Measurements from ENCODE around the gene LIPT1.

LIPT1 gene

GRCh38 chr2:99159594-99159993, 4.8 kb downstream of the LIPT1 start:
- CTCF ChIA-PET, result no interaction called here
- no peaks in the 10 kb centered on the region for H3K4me1 ChIP-seq (ENCODE audit: control insufficient read depth, insufficient read depth, low read length)
- no peak overlapping the region for H3K4me3 ChIP-seq (ENCODE audit: low read depth, low read length)
- H3K9me3 ChIP-seq (ENCODE audit: control insufficient read depth, insufficient read depth, low read depth, low read length), result no peaks in the 10 kb centered on the region
- no peak overlapping the region for H3K27ac ChIP-seq (ENCODE audit: extremely low read depth, low read depth, low read length)
- H3K36me3 ChIP-seq (ENCODE audit: control insufficient read depth in 2 of 2, insufficient read depth in 1 of 2, low read length in 2 of 2), result peaks cover 0 to 27% of the 10 kb centered on the region in 2 experiments; a peak in 1 of 3 replicates
- TF ChIP-seq SALL2 (tag by site-specific recombination; IDR thresholded peaks at IDR 0.05; ENCODE audit: borderline replicate concordance) (no peak), ZBTB10 (tag by site-specific recombination; IDR thresholded peaks at IDR 0.05) (no peak), KLF16 (tag by site-specific recombination; IDR thresholded peaks at IDR 0.05) (no peak), ZNF157 (tag by site-specific recombination; IDR thresholded peaks at IDR 0.05) (no peak), ZNF843 (tag by site-specific recombination; IDR thresholded peaks at IDR 0.05) (no peak), REST (tag by site-specific recombination; IDR thresholded peaks at IDR 0.05) (no peak), ZNF133 (tag by site-specific recombination; IDR thresholded peaks at IDR 0.05) (no peak), ZNF223 (tag by site-specific recombination; IDR thresholded peaks at IDR 0.05) (no peak)
- POLR2A ChIA-PET, result no interaction called here

GRCh38 chr2:99166218-99166617, 11.5 kb downstream of the LIPT1 start:
- H3K36me3 ChIP-seq (ENCODE audit: control insufficient read depth in 2 of 2, insufficient read depth in 1 of 2, low read length in 2 of 2), result peaks cover 44 to 53% of the 10 kb centered on the region in 2 experiments
- H3K9me3 ChIP-seq (ENCODE audit: control insufficient read depth, insufficient read depth, low read depth, low read length), result no peaks in the 10 kb centered on the region
- TF ChIP-seq ZNF521 (tag by site-specific recombination; IDR thresholded peaks at IDR 0.05), result no peak
- TF ChIP-seq PRDM1 (tag by site-specific recombination; IDR thresholded peaks at IDR 0.05), result no peak
- TF ChIP-seq REST (tag by site-specific recombination; IDR thresholded peaks at IDR 0.05), result no peak
- no peak overlapping the region for H3K27ac ChIP-seq (ENCODE audit: extremely low read depth, low read depth, low read length)
- H3K4me1 ChIP-seq (ENCODE audit: control insufficient read depth, insufficient read depth, low read length), result no peaks in the 10 kb centered on the region
- H3K4me3 ChIP-seq (ENCODE audit: low read depth, low read length), result no peak overlapping the region
- ChIA-PET POLR2A (interaction anchor here (1.9 kb wide), 1 partner anchor 14 kb away, joined by 8 read pairs; no protein-coding TSS in a partner anchor), CTCF (interaction anchor here (1.2 to 1.4 kb wide), 2 partner anchors 9 to 11 kb away, joined by 3 to 6 read pairs; partner anchors contain the start of genes LIPT1 and TSGA10)

GRCh38 chr2:99169534-99169933, 14.8 kb downstream of the LIPT1 start:
- POLR2A ChIA-PET, result interaction anchor here (0.8 kb wide), 1 partner anchor 15 kb away, joined by 3 read pairs; the partner anchor contains the start of genes LIPT1 and TSGA10

More at GRCh38 chr2:99169534-99169933, 14.8 kb downstream of the LIPT1 start:
- no peaks in the 10 kb centered on the region for H3K4me1 ChIP-seq (ENCODE audit: control insufficient read depth, insufficient read depth, low read length)
- H3K4me3 ChIP-seq (ENCODE audit: low read depth, low read length), result no peak overlapping the region
- no peak for TF ChIP-seq ZNF76 (tag by site-specific recombination; IDR thresholded peaks at IDR 0.05; ENCODE audit: borderline replicate concordance, low read depth)
- TF ChIP-seq HOXD13 (CRISPR knock-in tag; IDR thresholded peaks at IDR 0.05; ENCODE audit: borderline replicate concordance), result no peak
- TF ChIP-seq ZNF266 (tag by site-specific recombination; IDR thresholded peaks at IDR 0.05; ENCODE audit: low read depth), result no peak
- TF ChIP-seq ZBTB21 (tag by site-specific recombination; IDR thresholded peaks at IDR 0.05), result no peak
- H3K27ac ChIP-seq (ENCODE audit: extremely low read depth, low read depth, low read length), result no peak overlapping the region
- no peaks in the 10 kb centered on the region for H3K9me3 ChIP-seq (ENCODE audit: control insufficient read depth, insufficient read depth, low read depth, low read length)
- CTCF ChIA-PET, result no interaction called here
- H3K36me3 ChIP-seq (ENCODE audit: control insufficient read depth in 2 of 2, insufficient read depth in 1 of 2, low read length in 2 of 2), result peaks cover 47 to 61% of the 10 kb centered on the region in 2 experiments

Measured in HEK293 (cell line).